ENCODE data around the gene LRP3.
A peak's percentile ranks its signal among the peaks of the same experiment; 100 is the strongest.
"Not testable (repeated sequence)": the region's sequence is repeated elsewhere in the genome, so short reads cannot be mapped to it uniquely, and the experiment has no call there.

The LRP3 gene

GRCh38 chr19:33220115-33220514 is 26.0 kb downstream of the LRP3 start:
- DNase-seq: no peak

GRCh38 chr19:33220735-33221134 is 26.6 kb downstream of the LRP3 start:
- DNase-seq: no peak

- DNase-seq: no peak
Observed at GRCh38 chr19:33221638-33222037, 27.5 kb downstream of the LRP3 start.

- DNase-seq: not testable (repeated sequence)
Observed at GRCh38 chr19:33222255-33222654, 28.1 kb downstream of the LRP3 start.

- no peak for DNase-seq
Observed at GRCh38 chr19:33224694-33225457, 30.7 kb downstream of the LRP3 start.

- DNase-seq: no peak
Observed at GRCh38 chr19:33225458-33225926, 31.4 kb downstream of the LRP3 start, which contains the start of gene SLC7A10. SLC7A10 (minus strand) TSS chr19:33225850; CDS start chr19:33225703, 147 bp downstream.

- no peak for DNase-seq
Observed at GRCh38 chr19:33226550-33227241, 32.6 kb downstream of the LRP3 start.

GRCh38 chr19:33227242-33227650 is 33.1 kb downstream of the LRP3 start:
- DNase-seq: no peak

GRCh38 chr19:33227870-33228599 is 33.9 kb downstream of the LRP3 start:
- no peak for DNase-seq

GRCh38 chr19:33229962-33230361 is 35.8 kb downstream of the LRP3 start:
- DNase-seq: no peak

GRCh38 chr19:33231511-33231910 is 37.4 kb downstream of the LRP3 start:
- DNase-seq: no peak

- DNase-seq: no peak
Observed at GRCh38 chr19:33232656-33233055, 38.5 kb downstream of the LRP3 start.

- DNase-seq: no peak
Observed at GRCh38 chr19:33233056-33233873, 39.1 kb downstream of the LRP3 start.

GRCh38 chr19:33234092-33234491 is 40.0 kb downstream of the LRP3 start:
- DNase-seq: no peak

GRCh38 chr19:33234736-33235135 is 40.6 kb downstream of the LRP3 start:
- no peak for DNase-seq

GRCh38 chr19:33235269-33235995 is 41.3 kb downstream of the LRP3 start:
- DNase-seq: peak; percentile 85

GRCh38 chr19:33235996-33236350 is 41.8 kb downstream of the LRP3 start:
- DNase-seq: peak; percentile 33

GRCh38 chr19:33236696-33237390 is 42.7 kb downstream of the LRP3 start:
- DNase-seq: no peak

GRCh38 chr19:33238481-33239149 is 44.5 kb downstream of the LRP3 start:
- no peak for DNase-seq

- DNase-seq: no peak
Observed at GRCh38 chr19:33239223-33239975, 45.3 kb downstream of the LRP3 start.

Measured in activated naive CD4-positive, alpha-beta T cell treated with Interleukin-2 at 50 U/mL for 16 hours (primary cell).